Measurements from ENCODE around the gene HIKESHI. TPM values are rescaled to one million over a fixed set of nuclear protein-coding genes. Genes with fewer than 3 reads are reported as not detected.

The HIKESHI gene
- total and polyA plus RNA-seq, 2 of the 13 experiments (the other 11 are each of a cell fraction or from before 2014, with no cell fraction given), result 67.8 to 74.8 TPM

GRCh38 chr11:86314636-86315035 is 12.6 kb downstream of the HIKESHI start:
- H3K27ac ChIP-seq (ENCODE audit: extremely low read length, insufficient read depth, low read length), result no peak overlapping the region
- no peak for ATAC-seq
- POLR2A ChIA-PET, result no interaction called here
- peaks cover 8% of the 10 kb centered on the region; the same call in 1 of the 2 replicates for H3K4me1 ChIP-seq (ENCODE audit: insufficient read depth, low read length)
- H4K20me1 ChIP-seq (ENCODE audit: insufficient read depth, low read length), result no peaks in the 10 kb centered on the region
- no peaks in the 10 kb centered on the region for H3K27me3 ChIP-seq (ENCODE audit: control insufficient read depth in 1 of 2, insufficient read depth in 2 of 2, low read length in 2 of 2)
- H2AFZ ChIP-seq (ENCODE audit: low read length), result no peak overlapping the region
- CTCF ChIA-PET (ENCODE audit: low intra/inter-chr PET ratio, low total read pairs), result no interaction called here
- WGBS (ENCODE audit: low lambda C conversion rate), result 100% methylated on average over 2 of the region's 2 CpGs
- in situ Hi-C loops (cut with HindIII; ENCODE audit: extremely low pct_ligation_motif_present, low pct_unique_long_range_greater_than_20kb), result no loop called here
- peaks cover 2% of the 10 kb centered on the region for H3K79me2 ChIP-seq (ENCODE audit: insufficient read depth, low read length)
- H3K9me3 ChIP-seq (ENCODE audit: low read length), result no peaks in the 10 kb centered on the region
- no peak overlapping the region for H3K4me3 ChIP-seq (replicated peaks in 1 of 3; ENCODE audit: insufficient read depth in 1 of 3, low read depth in 2 of 3, low read length in 3 of 3)
- intact Hi-C loops (cut with micrococcal nuclease; ENCODE audit: unreplicated experiment), result no loop called here
- no peak for FAIRE-seq
- H3K4me2 ChIP-seq (ENCODE audit: low read depth, low read length), result no peak overlapping the region
- H3K36me3 ChIP-seq (replicated peaks in 1 of 2; ENCODE audit: control insufficient read depth in 1 of 2, insufficient read depth in 2 of 2, low read length in 2 of 2), result peaks cover 0 to 13% of the 10 kb centered on the region in 2 experiments; a peak in 1 of 5 replicates
- no TSS peak for BruUV-seq (replicated peaks)
- DNase-seq (ENCODE audit: low spot score), result no peak
- H3K9ac ChIP-seq (ENCODE audit: insufficient read depth, low read depth, low read length), result no peak overlapping the region
- no peak for TF ChIP-seq THAP7 (CRISPR knock-in tag; IDR thresholded peaks at IDR 0.05)
- TF ChIP-seq CREBL2 (CRISPR knock-in tag; IDR thresholded peaks at IDR 0.05; ENCODE audit: borderline replicate concordance), result no peak
- TF ChIP-seq FOXA1 (IDR thresholded peaks at IDR 0.05), result no peak
- TF ChIP-seq FOXA1 (CRISPR knock-in tag; IDR thresholded peaks at IDR 0.05), result no peak
- no peak for TF ChIP-seq FOXP4 (CRISPR knock-in tag; IDR thresholded peaks at IDR 0.05)
- TF ChIP-seq CEBPZ (IDR thresholded peaks at IDR 0.05; ENCODE audit: low read length), result no peak
- TF ChIP-seq ZNF335 (CRISPR knock-in tag; IDR thresholded peaks at IDR 0.05), result no peak
- no peak for TF ChIP-seq ZFP62 (CRISPR knock-in tag; IDR thresholded peaks at IDR 0.05)
- TF ChIP-seq PAX8 (CRISPR knock-in tag; IDR thresholded peaks at IDR 0.05; ENCODE audit: borderline replicate concordance), result no peak
- TF ChIP-seq ZMYM4 (CRISPR knock-in tag; IDR thresholded peaks at IDR 0.05), result no peak
- no peak for TF ChIP-seq PPARG (CRISPR knock-in tag; conservative IDR thresholded peaks at IDR 0.05)
- no peak for TF ChIP-seq PLSCR1 (CRISPR knock-in tag; IDR thresholded peaks at IDR 0.05; ENCODE audit: borderline replicate concordance)
- no peak for TF ChIP-seq KMT2B (CRISPR knock-in tag; IDR thresholded peaks at IDR 0.05)
- no peak for TF ChIP-seq JUN (CRISPR knock-in tag; IDR thresholded peaks at IDR 0.05)
- no peak for TF ChIP-seq SUZ12 (IDR thresholded peaks at IDR 0.05; ENCODE audit: low read depth, low read length)
- no peak for TF ChIP-seq UBTF (CRISPR knock-in tag; IDR thresholded peaks at IDR 0.05)
- TF ChIP-seq ASH2L (IDR thresholded peaks at IDR 0.05; ENCODE audit: insufficient read length, low read depth, low read length), result no peak

Data from HepG2 (cell line).